Right atrium auricular region (tissue), 2 donors: ENCODE results near the gene NDUFS1. TPM values are rescaled to one million over a fixed set of nuclear protein-coding genes. Genes with fewer than 3 reads are reported as not detected.

Experiments used
- DNase-seq: peaks from one replicate; pipeline ENCODE4 v3.0.0-alpha.2; 2019; ENCODE audit warnings: low spot score
- H3K27ac ChIP-seq, 2 donors: fragments of 200-600 bp; sonication (generic); 1 replicate in 1 of 2; 2 replicates in 1 of 2; pipeline ENCODE4 v1.5.1; 2016 to 2019
- H3K27me3 ChIP-seq, 2 donors: fragments of 200-600 bp; sonication (generic); one replicate each; pipeline versions ENCODE4 v1.5.1 to v1.6.0; 2017 to 2019
- H3K36me3 ChIP-seq: fragments of 200-600 bp; sonication (generic); one replicate; pipeline ENCODE4 v1.5.1; 2016
- H3K4me1 ChIP-seq, 2 donors: fragments of 200-600 bp; sonication (generic); one replicate each; pipeline versions ENCODE4 v1.5.1 to v1.6.0; 2017 to 2019
- H3K4me3 ChIP-seq, 2 donors: fragments of 200-600 bp; sonication (generic); 1 replicate in 1 of 2; 2 replicates in 1 of 2; pipeline ENCODE4 v1.5.1; 2017 to 2019; ENCODE audit warnings: mild to moderate bottlenecking in 1 of 2, moderate library complexity in 1 of 2
- H3K9me3 ChIP-seq, 2 donors: fragments of 200-600 bp; sonication (generic); one replicate each; pipeline ENCODE4 v1.5.1; 2019
- total RNA-seq, 2 donors: library from RNA; depleted of rRNA; stranded (reverse); fragments of >200 nt; gene quantifications; one replicate each; pipeline ENCODE4 v1.1.0, GENCODE V29; 2016
- TF ChIP-seq, protein P1 (sequence below), 2 donors: fragments of 200-600 bp; sonication (generic); IDR thresholded peaks; one replicate each; pipeline ENCODE4 v1.5.1; 2019; ENCODE audit warnings: antibody characterized with exemption in 2 of 2

NDUFS1 gene
- total RNA-seq, 2 donors from 2014 or later, result 183 to 388 TPM

DNA sequence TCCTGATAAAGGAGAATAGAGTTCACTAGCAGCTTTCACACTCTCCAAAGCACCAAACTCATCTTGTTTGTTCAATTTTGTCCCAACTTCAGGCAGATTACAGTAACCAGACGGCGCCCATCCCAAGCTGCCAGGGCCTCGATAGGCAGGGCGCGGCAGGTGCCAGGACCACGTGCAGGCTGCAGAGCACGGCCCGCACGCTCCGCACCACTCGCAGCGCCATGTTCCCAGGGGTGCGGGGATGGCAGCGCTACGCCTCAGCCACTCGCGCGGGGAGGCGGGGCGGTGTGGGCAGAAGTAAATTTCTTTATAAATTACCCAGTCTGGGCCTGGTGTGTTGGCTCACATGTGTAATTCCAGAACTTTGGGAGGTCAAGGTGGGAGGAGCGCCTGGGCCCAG is 43.0 kb downstream of the NDUFS1 start:
- no peaks in the 10 kb centered on the region for H3K9me3 ChIP-seq
- DNase-seq, result no peak
- H3K4me1 ChIP-seq, result no peaks in the 10 kb centered on the region
- H3K27me3 ChIP-seq, result no peaks in the 10 kb centered on the region
- peaks cover 54% of the 10 kb centered on the region for H3K36me3 ChIP-seq
- no peak overlapping the region for H3K27ac ChIP-seq
- H3K4me3 ChIP-seq, result no peak overlapping the region
- TF ChIP-seq, protein P1, sequence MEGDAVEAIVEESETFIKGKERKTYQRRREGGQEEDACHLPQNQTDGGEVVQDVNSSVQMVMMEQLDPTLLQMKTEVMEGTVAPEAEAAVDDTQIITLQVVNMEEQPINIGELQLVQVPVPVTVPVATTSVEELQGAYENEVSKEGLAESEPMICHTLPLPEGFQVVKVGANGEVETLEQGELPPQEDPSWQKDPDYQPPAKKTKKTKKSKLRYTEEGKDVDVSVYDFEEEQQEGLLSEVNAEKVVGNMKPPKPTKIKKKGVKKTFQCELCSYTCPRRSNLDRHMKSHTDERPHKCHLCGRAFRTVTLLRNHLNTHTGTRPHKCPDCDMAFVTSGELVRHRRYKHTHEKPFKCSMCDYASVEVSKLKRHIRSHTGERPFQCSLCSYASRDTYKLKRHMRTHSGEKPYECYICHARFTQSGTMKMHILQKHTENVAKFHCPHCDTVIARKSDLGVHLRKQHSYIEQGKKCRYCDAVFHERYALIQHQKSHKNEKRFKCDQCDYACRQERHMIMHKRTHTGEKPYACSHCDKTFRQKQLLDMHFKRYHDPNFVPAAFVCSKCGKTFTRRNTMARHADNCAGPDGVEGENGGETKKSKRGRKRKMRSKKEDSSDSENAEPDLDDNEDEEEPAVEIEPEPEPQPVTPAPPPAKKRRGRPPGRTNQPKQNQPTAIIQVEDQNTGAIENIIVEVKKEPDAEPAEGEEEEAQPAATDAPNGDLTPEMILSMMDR (IDR thresholded peaks at IDR 0.05), result no peak

DNA sequence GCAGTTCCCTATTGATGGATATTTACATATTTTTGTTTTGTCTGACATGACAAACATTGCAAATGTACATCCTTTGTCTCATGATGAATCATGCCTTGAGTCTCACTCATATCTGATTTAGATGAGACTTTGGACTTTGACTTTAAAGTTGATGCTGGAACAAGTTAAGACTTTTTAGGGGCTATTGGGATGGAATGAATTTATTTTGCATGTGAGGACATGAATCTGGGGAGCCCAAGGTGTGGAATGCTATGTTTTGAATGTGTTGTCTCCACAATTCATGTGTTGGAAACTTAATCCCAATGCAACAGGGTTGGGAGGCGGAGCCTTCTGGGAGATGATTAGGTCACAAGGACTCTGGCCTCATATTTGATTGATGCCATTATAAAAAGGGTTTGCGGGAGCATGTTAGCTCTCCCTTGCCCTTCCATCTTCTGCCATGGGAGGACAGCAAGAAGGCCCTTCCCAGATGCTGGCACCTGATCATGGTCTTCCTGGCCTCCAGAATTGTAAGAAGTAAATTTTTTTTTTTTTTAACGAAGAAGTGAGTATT is 44.1 kb downstream of the NDUFS1 start:
- Histone ChIP-seq H3K27ac (no peak overlapping the region), H3K36me3 (peaks cover 42% of the 10 kb centered on the region), H3K27me3 (no peaks in the 10 kb centered on the region), H3K4me3 (no peak overlapping the region), H3K9me3 (no peaks in the 10 kb centered on the region), H3K4me1 (no peaks in the 10 kb centered on the region)
- TF ChIP-seq, protein P1 (IDR thresholded peaks at IDR 0.05), result no peak
- DNase-seq, result no peak

DNA sequence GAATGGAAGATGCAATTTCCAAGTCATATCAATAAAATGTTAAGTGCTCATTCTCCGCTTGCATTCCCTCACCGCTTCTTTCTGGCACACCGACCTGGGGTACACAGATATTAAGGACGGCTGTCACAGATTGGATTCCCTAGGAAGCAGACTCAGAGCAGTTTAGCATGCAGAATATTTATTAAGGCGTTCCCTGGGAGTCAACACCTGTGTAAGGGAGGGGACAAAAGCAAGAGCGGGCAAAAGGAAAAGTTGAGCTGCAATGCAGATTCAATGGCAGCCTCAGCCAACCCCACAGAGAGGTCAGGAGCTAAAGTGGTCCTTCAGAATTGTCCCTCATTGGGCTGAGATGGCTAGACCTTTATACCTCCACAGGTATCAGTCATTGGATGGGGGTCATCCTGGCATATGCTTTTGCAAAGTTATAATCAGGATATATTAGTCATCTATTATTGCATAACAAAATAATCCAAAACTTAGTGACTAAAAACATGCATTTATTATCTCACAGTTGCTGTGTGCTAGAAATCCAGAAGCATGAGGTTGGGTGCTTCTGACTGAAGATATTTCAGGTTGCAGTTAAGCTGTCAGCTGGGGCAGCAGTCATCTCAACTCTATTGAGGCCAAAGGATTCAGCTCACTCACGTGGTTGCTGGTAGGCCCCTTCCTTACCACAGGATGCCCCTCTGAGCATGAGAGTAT is 46.2 kb downstream of the NDUFS1 start:
- peaks cover 32% of the 10 kb centered on the region for H3K36me3 ChIP-seq
- TF ChIP-seq, protein P1 (IDR thresholded peaks at IDR 0.05), result no peak
- DNase-seq, result no peak

DNA sequence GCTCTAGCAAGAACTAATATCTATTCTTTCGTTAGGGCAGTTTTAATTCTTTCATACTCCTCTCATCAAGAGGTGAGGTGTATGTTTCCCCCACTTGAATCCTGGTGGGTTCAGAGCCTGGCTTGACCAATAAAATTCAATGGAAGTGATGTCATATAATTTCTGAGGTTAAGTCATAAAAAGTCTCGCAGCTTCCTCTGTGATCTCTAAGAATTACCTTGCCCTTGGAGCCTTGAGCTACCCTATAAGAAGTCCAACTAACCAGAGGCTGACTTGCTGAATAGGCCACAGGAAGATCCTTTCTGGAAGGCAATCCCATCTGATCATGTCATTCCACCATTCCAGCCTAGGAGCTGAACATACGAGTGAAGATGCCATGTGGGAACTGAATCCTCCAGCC is 47.1 kb downstream of the NDUFS1 start:
- TF ChIP-seq, protein P1 (IDR thresholded peaks at IDR 0.05), result no peak
- H3K9me3 ChIP-seq, result no peaks in the 10 kb centered on the region

More for the DNA sequence above, 46.2 kb downstream of the NDUFS1 start:
- no peak overlapping the region for H3K27ac ChIP-seq
- no peaks in the 10 kb centered on the region for H3K9me3 ChIP-seq
- no peak overlapping the region for H3K4me3 ChIP-seq
- no peaks in the 10 kb centered on the region for H3K4me1 ChIP-seq
- no peaks in the 10 kb centered on the region for H3K27me3 ChIP-seq

DNA sequence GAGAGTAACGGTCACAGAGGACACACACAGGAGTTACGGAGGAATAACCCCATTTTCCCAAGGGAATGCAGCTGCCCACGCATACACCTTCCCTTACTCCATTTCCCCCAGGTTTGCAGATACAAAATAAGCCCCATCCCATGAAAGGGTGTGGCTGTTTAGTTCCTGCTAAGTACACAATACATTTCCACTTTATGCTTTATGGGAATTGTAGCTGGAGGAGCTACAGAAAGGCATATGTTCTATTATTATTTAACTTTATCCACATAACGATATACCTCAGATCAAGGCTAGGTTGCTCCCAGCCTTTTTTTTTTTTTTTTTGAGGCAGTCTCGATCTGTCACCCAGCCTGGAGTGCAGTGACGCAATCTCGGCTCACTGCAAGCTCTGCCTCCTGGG is 50.5 kb downstream of the NDUFS1 start:
- H3K27me3 ChIP-seq, result no peaks in the 10 kb centered on the region
- no peaks in the 10 kb centered on the region for H3K4me1 ChIP-seq
- no peaks in the 10 kb centered on the region for H3K9me3 ChIP-seq
- TF ChIP-seq, protein P1 (IDR thresholded peaks at IDR 0.05), result no peak
- H3K4me3 ChIP-seq, result no peak overlapping the region
- no peak overlapping the region for H3K27ac ChIP-seq
- DNase-seq, result no peak
- H3K36me3 ChIP-seq, result peaks cover 1% of the 10 kb centered on the region

More for the DNA sequence above, 47.1 kb downstream of the NDUFS1 start:
- Histone ChIP-seq H3K36me3 (peaks cover 23% of the 10 kb centered on the region), H3K4me3 (no peak overlapping the region), H3K27me3 (no peaks in the 10 kb centered on the region), H3K4me1 (no peaks in the 10 kb centered on the region), H3K27ac (no peak overlapping the region)
- DNase-seq, result no peak
